NCI-H2107 treated with DMSO at 0.1 percent for 48 hours (cell line): ENCODE results near the gene NEK2.
A peak's percentile ranks its signal among the peaks of the same experiment; 100 is the strongest.
"Not testable (repeated sequence)": the region's sequence is repeated elsewhere in the genome, so short reads cannot be mapped to it uniquely, and the experiment has no call there.

ENCODE experiments used
- DNase-seq: peaks from one replicate; lab custom pipeline; 2025; ENCODE audit not compliant: unreplicated experiment; lab: John Stamatoyannopoulos, UW

Gene NEK2

GRCh38 chr1:211652371-211652770 is 23.1 kb downstream of the NEK2 start:
- no peak for DNase-seq

DNA sequence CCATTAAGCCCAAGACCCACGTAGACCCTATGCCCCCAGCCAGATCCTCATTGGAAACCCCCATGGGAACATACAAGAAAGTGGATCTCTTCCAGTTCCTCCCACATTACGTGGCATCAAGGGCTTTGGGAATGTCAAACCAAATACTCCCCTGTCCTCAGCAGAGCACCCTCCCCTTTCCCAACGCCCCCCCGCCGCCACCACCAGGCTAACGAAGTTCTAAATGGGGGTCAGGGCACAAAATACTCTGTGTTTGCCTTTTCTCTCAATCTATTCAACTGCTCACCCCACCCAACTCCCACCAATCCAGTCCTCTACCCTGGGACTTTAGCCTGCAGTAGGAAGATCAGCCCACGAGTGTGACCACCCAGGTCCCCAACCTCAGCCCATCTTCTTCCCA is 24.5 kb downstream of the NEK2 start:
- DNase-seq, result no peak

DNA sequence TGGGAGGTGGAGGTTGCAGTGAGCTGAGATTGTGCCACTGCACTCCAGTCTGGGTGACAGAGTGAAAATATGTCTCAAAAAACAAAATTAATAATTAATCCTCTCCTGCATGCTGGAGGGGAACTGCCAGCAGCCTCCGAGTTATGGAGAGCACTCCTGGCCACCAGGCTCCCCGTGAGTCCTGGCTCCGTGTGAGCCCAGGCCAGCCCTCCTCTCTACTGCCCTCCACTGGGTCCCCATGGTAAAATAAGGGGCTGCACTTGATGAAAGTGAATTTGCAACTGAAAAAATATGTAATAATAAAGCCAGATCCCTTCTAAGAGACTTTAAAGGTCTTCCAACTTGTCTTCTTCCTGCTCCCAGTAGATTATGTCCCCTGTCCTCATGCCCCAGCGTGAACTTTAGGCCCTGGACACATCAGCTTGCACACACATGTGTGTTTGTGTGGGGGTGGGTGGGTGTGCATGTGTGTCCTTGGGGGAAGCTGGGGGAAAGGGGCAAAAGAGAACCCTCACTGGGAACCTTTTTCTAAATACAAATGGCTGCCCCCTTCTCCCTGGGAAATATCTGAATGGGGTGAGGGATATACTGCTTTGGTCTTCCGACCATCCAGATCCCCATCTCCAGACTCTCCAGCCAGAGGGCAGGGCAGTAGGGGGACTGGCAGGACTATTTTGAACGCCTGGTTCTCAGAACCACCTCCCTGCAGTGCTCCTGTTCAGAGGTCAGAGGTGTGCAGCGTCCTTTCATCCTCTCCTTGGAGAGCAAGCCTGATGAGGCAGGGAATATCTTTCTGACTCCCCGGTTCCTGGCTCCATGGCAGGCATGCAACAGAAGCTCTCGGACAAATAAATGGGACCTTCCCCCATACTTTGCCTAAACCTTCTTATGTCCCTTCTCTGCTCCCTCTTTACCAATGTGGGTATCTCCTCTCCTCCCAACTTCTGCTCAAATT is 26.2 kb downstream of the NEK2 start:
- DNase-seq, result no peak

- no peak for DNase-seq
These were observed 27.1 kb downstream of the NEK2 start for GRCh38 chr1:211648336-211648735.

GRCh38 chr1:211647711-211648121 is 27.7 kb downstream of the NEK2 start:
- no peak for DNase-seq

- DNase-seq, result no peak
These were observed 28.9 kb downstream of the NEK2 start for GRCh38 chr1:211646566-211646965.

DNA sequence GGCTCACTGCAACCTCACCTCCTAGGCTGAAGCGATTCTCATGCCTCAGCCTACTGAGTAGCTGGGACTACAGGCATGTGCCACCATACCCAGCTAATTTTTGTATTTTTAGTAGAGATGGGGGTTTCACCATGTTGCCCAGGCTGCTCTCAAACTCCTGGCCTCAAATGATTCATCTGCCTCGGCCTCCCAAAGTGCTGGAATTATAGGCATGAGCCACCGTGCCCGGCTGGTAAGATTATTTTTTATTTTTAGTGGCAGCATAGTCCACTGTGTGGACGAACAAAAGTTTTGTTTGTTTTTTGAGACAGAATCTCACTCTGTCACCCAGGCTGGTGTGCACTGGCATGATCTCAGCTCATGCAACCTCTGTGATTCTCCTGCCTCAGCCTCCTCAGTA is 29.8 kb downstream of the NEK2 start:
- not testable (repeated sequence) for DNase-seq

DNA sequence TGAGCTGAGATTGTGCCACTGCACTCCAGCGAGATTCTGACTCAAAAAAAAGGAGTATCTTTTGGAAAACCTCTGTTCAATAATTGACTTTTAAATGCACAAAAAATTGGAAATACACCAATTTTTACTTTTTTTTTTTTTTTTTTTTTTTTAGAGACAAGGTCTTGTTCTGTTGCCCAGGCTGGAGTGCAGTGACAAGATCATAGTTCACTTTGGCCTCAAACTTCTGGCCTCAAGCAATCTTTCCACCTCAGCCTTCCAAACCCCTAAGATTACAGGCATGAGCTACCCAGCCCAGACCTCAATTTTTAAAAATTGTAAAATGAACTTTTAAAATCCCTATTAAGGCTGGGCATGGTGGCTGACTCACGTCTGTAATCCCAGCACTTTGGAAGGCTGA is 30.8 kb downstream of the NEK2 start:
- no peak for DNase-seq

DNA sequence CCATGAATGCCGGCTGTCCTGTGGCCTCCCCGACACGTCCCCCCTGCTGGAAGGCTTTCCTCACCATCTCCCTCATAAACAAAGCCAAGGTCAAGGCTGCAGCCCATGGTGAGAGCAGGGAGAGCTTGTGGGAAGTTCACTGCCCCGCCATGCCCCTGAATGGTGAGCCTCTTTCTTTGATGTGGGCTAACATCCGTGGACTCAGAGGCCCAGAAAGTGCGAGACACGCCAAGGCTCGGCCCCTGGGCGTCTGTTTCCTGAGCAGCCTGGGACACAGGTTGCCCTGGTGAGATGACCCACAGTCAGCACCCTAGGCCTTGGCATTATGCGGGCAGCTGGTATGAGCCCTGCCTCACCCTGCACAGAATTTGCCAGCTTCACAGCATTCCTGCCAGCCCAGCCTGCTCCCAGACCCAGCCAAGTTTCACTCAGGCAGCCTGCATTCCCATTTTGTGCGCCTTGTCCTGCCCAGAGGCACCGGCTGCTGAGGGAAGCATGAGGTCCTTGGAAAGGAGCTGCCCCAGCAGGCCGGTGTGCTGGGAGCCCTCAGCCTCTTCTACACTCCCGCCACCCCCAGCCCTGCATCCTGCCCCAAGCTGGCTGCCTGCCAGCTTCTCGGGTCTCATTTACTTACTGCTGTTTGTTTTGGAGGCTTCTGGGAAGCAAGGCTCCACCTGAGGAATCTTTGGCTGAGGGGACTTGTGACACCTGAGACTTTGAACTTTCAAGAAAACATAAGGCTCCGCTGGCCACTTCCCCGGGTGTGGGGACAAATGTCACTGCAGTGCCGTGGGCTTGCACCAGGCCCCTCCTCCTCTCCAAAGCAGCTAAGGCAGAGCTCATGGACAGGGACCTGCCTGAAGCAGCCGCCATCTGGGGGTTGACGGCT is 31.9 kb downstream of the NEK2 start:
- peak; percentile 60 for DNase-seq

GRCh38 chr1:211642870-211643269 is 32.6 kb downstream of the NEK2 start:
- DNase-seq, result no peak

- no peak for DNase-seq
These were observed 33.5 kb downstream of the NEK2 start for GRCh38 chr1:211641942-211642341.

- no peak for DNase-seq
These were observed 34.2 kb downstream of the NEK2 start for GRCh38 chr1:211641044-211641800.

- DNase-seq, result no peak
These were observed 35.2 kb downstream of the NEK2 start for GRCh38 chr1:211640301-211640630.

- no peak for DNase-seq
These were observed 35.7 kb downstream of the NEK2 start for GRCh38 chr1:211639475-211640300.

DNA sequence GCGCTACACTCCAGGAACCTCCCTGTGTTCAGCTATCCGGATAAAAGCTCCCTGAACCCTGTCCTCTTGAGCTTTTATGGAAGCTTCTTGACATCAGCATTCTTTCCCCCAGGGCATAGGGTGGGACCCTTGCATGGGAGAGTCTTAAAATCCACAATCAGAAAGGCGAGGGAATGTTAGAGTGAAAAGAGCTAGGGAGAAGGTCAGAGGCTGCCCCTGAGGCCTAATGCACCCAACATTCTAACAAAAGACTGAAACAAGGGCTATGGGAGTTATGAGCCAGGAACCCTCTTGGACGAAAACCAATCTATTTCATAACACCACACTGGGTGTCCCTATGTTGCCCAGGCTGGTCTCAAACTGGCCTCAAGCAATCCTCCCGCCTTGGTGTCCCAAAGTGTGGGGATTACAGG is 36.7 kb downstream of the NEK2 start:
- DNase-seq, result no peak

DNA sequence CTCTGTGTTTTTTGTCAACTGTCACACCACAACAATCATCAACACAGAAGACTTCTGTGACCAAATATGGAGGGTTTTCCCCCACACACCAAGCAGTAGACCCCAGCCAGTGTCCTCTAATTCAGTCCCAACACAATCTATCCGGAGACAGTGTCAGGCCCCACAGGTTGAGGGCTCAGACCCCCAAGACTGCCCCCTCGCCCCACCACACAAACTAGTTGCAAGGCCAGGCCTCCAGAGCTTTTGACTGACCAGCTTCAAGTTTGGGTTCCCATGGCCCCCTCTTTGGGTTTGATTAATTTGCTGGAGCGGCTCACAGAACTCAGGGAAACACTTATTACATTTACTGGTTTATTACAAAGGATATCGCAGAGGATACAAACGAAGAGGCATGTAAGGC is 37.2 kb downstream of the NEK2 start:
- no peak for DNase-seq

DNA sequence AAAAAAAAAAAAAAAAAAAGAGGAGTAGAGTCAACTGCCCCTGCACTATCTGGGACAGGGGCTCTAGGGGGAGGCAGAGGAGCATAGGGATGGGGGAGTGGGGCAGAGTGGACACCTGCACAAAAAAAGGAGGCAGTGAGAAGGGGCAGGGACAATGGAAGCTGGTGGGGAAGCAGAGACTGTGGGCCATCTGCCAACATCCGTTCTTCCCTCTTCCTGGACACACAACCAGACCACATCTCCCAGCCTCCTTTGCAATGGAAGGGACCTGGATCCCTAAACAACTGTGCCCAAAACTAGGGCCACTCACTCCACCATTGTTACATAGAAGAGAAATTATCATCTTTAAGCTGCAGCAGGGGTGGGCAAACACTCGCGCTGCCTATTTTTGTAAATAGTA is 38.4 kb downstream of the NEK2 start:
- DNase-seq, result no peak

- not testable (repeated sequence) for DNase-seq
These were observed 38.8 kb downstream of the NEK2 start for GRCh38 chr1:211636575-211637029.

- no peak for DNase-seq
These were observed 39.7 kb downstream of the NEK2 start for GRCh38 chr1:211635597-211636205.

DNA sequence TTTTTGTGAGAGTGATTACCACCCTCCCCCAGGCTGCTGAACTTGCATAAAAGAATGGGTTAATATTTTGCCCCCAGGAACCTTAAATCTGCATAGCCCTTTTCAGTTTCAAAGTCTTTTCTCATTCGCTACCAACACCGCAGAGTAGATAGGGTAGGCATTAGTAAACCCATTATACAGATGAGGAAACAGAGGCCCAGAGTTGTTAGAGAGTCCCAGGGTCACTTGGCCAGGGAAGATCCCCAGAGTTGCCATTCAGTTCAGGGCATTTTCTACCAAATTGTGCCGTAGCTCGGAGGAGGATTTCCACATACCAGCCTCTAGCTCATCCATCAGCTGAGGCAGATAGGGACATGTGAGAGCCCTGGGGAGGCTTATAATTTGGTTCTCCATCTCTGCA is 40.5 kb downstream of the NEK2 start:
- DNase-seq, result no peak
